ENCODE data around the gene CEACAM21.

Gene CEACAM21

GRCh38 chr19:41624937-41625336 is 49.0 kb downstream of the CEACAM21 start:
- no peak for TF ChIP-seq POLR2A (IDR thresholded peaks at IDR 0.05; ENCODE audit: low read depth, low read length)
- FAIRE-seq (no peak), DNase-seq (ENCODE audit: insufficient read length, low spot score) (no peak)

- FAIRE-seq (no peak), DNase-seq (ENCODE audit: insufficient read length, low spot score) (no peak)
- no peak for TF ChIP-seq POLR2A (IDR thresholded peaks at IDR 0.05; ENCODE audit: low read depth, low read length)
Observed at GRCh38 chr19:41626278-41626677, 50.3 kb downstream of the CEACAM21 start.

GRCh38 chr19:41626877-41627276 is 50.9 kb downstream of the CEACAM21 start, which contains the start of gene CEACAM4:
Gene CEACAM4 (minus strand): TSS chr19:41627074. CDS start chr19:41626963, 111 bp downstream.
- FAIRE-seq (no peak), DNase-seq (ENCODE audit: insufficient read length, low spot score) (no peak)
- TF ChIP-seq POLR2A (IDR thresholded peaks at IDR 0.05; ENCODE audit: low read depth, low read length), result no peak

DNA sequence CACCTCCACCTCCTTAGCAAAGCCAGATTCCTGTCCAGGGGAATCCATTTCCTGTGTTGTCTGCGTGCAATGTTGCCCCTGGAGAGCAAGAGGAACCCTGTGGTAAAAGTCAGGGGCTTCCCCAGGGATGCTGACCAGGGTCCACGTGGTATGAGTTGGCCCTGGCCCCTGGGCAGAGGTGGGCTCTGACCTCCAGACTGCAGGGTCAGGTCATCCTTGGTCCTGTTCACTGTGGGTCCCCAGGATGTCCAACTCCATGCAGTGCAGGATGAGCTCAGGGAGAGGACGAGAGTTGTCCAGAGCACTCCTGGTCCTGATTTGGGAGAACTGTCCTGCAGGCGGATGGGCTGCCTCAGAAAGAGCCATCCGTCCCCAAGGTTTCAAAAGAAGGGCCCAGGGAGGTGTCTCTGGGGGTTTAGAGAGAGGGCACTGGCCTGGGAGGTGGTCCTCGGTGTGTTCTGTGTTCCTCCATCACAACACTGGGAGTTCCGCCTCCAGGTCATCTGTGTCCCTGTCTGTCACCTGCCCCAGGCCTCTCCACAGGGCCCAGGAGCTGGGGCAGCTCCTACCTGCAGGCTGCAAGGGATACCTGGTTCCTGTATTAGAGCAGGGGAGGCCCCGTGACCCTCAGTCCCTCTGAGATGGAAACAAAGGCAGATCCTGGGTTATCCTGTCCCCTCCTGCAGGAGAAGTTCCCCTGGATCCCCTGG is 52.2 kb downstream of the CEACAM21 start:
- DNase-seq (ENCODE audit: insufficient read length, low spot score), result no peak
- no peak for FAIRE-seq
- no peak for TF ChIP-seq POLR2A (IDR thresholded peaks at IDR 0.05; ENCODE audit: low read depth, low read length)
